Tibial artery (tissue), 4 donors: Measurements from ENCODE around the gene CHRNA10.
A peak's percentile ranks its signal among the peaks of the same experiment; 100 is the strongest.

Source experiments
- DNase-seq, 2 donors: peaks; one replicate each; pipeline ENCODE4 v3.0.0-alpha.2; 2019
- H3K27ac ChIP-seq, 2 donors: fragments of 200-600 bp; sonication (generic) in 1 of 2; 1 replicate in 1 of 2; 2 replicates in 1 of 2; pipeline ENCODE4 v1.5.1; 2018 to 2019; ENCODE audit warnings: mild to moderate bottlenecking in 1 of 2
- H3K27me3 ChIP-seq, 2 donors: fragments of 200-600 bp; sonication (generic) in 1 of 2; one replicate each; pipeline versions ENCODE4 v1.5.1 to v1.6.0; 2016 to 2019
- H3K36me3 ChIP-seq, 3 donors: fragments of 200-600 bp; sonication (generic) in 2 of 3; one replicate each; pipeline ENCODE4 v1.5.1; 2016 to 2019; ENCODE audit warnings: mild to moderate bottlenecking in 2 of 3
- H3K4me1 ChIP-seq, 4 donors: fragments of 200-600 bp; sonication (generic) in 2 of 4; 1 replicate in 3 of 4; 2 replicates in 1 of 4; pipeline ENCODE4 v1.5.1; 2016 to 2019
- H3K4me3 ChIP-seq, 2 donors: fragments of 200-600 bp; sonication (generic) in 1 of 2; 1 replicate in 1 of 2; 2 replicates in 1 of 2; pipeline ENCODE4 v1.5.1; 2018 to 2019; ENCODE audit warnings: mild to moderate bottlenecking in 2 of 2
- H3K9me3 ChIP-seq, 3 donors: fragments of 200-600 bp; sonication (generic) in 1 of 3; one replicate each; pipeline ENCODE4 v1.5.1; 2016 to 2019
- CTCF ChIP-seq, 2 experiments: fragments of 200-600 bp in 1 of 2; fragments of 450-650 bp in 1 of 2; IDR thresholded peaks; one replicate each; pipeline ENCODE4 v1.5.1; 2017 to 2019; ENCODE audit warnings: antibody characterized with exemption in 2 of 2, mild to moderate bottlenecking in 1 of 2, moderate library complexity in 1 of 2
- intact Hi-C: fragments of 100-400 bp; cut with DNase I; formaldehyde crosslinking; loops from one replicate; pipeline ENCODE4 v1.15.0; 2023; ENCODE audit warnings: low total_unique reads

CHRNA10 gene

DNA sequence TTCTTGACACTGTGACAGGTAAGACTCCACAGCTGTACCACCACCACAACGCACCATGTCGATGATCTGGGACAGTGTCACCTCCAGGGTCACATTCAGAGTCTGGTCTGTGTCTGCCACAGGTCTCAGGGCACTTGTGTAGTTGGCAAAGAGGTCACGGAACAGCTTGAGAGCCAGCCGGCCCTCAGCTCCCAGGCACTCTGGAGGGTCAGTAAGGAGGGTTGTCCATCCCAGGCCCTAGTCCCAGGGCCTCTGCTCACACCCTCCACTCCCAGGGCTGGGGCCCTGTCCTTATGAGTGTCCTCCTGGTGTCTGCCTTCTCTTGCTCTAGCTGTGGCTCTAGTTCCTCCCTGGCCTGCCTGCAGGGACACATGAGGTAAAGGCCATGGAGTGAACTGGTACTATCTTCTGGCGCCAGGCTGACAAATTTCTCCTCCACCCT, 1.4 kb downstream of the CHRNA10 start:
- no peak overlapping the region for H3K4me3 ChIP-seq
- H3K27me3 ChIP-seq, result no peaks in the 10 kb centered on the region
- DNase-seq, result no peak
- no peak overlapping the region for H3K27ac ChIP-seq
- H3K36me3 ChIP-seq, result peaks cover 64 to 100% (median 84%) of the 10 kb centered on the region in 3 donors
- TF ChIP-seq CTCF (IDR thresholded peaks at IDR 0.05), result no peak
- H3K4me1 ChIP-seq, result no peaks in the 10 kb centered on the region
- no peaks in the 10 kb centered on the region for H3K9me3 ChIP-seq
- intact Hi-C loops, result no loop called here

DNA sequence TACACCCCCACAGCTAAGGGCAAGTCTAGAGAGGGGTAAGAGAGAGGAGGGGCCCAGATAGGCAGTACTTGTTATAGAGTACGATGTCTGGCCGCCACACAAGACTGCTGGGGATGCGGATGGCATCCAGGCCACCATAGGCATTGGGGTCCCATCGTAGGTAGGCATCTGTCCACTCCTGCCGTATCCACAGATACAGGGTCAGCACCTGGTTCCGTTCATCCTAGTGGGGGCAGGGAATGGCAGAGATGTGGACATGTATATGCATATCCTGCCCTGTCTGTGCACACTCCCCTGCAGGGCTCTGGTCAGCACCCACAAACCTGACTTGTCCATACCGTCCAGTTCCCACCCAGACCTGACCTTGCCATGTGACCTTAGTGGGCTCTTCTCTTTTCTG, 2.1 kb downstream of the CHRNA10 start:
- no peak overlapping the region for H3K4me3 ChIP-seq
- no peak for TF ChIP-seq CTCF (IDR thresholded peaks at IDR 0.05)
- H3K4me1 ChIP-seq, result no peaks in the 10 kb centered on the region
- no peaks in the 10 kb centered on the region for H3K27me3 ChIP-seq
- peaks cover 58 to 100% (median 83%) of the 10 kb centered on the region in 3 donors for H3K36me3 ChIP-seq
- intact Hi-C loops, result no loop called here
- no peaks in the 10 kb centered on the region for H3K9me3 ChIP-seq
- no peak overlapping the region for H3K27ac ChIP-seq
- DNase-seq, result no peak

- H3K4me3 ChIP-seq, result no peak overlapping the region
- no peak overlapping the region for H3K27ac ChIP-seq
- no peaks in the 10 kb centered on the region for H3K27me3 ChIP-seq
- peaks cover 40 to 88% (median 70%) of the 10 kb centered on the region in 3 donors for H3K36me3 ChIP-seq
- no peak for DNase-seq
- H3K4me1 ChIP-seq, result no peaks in the 10 kb centered on the region
- intact Hi-C loops, result no loop called here
- no peak for TF ChIP-seq CTCF (IDR thresholded peaks at IDR 0.05)
- no peaks in the 10 kb centered on the region for H3K9me3 ChIP-seq
Observed at GRCh38 chr11:3667149-3668035, 3.8 kb downstream of the CHRNA10 start.

- Histone ChIP-seq H3K4me3 (no peak overlapping the region), H3K4me1 (no peaks in the 10 kb centered on the region), H3K27ac (no peak overlapping the region), H3K27me3 (no peaks in the 10 kb centered on the region), H3K36me3 (peaks cover 36 to 75% (median 57%) of the 10 kb centered on the region in 3 donors), H3K9me3 (no peaks in the 10 kb centered on the region)
- DNase-seq, result no peak
- no peak for TF ChIP-seq CTCF (IDR thresholded peaks at IDR 0.05)
- intact Hi-C loops, result no loop called here
Observed at GRCh38 chr11:3666023-3666530, 5.1 kb downstream of the CHRNA10 start.

DNA sequence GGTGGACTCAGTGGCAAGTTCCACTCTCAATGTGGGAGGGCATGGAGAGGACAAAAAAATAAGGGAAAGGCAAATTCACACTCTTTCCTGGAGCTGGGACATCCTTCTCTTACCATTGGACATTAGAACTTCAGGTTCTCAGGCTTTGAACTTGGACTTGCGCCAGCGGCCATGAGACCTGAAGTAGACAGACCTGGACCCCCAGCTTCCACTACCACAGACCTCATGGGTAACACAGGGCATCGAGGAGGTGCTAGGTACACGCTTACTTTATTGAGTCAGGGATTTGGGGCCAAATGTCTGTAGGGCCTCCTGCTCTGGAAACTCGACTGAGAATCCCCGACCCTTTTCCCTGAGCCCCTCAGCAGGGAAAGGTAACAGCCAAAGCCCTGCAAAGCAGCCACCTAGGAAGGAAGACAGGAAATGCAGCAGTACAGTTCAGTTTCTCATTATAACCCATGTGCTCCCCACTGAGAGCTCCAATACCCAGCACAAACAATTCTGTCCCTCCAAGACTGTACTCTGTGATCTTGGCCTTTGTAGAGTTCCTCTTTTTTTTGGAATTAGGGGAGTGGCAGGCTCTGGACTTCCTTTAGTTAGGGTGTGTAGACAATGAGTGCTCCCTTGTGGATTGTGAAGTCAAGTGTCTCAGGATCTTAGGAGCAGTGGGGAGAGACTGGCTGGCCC, 5.7 kb downstream of the CHRNA10 start:
- DNase-seq, result peak in 1 of 2 donors; percentile 25
- no peaks in the 10 kb centered on the region for H3K4me1 ChIP-seq
- H3K9me3 ChIP-seq, result no peaks in the 10 kb centered on the region
- intact Hi-C loops, result no loop called here
- H3K27ac ChIP-seq, result no peak overlapping the region
- no peak overlapping the region for H3K4me3 ChIP-seq
- no peaks in the 10 kb centered on the region for H3K27me3 ChIP-seq
- no peak for TF ChIP-seq CTCF (IDR thresholded peaks at IDR 0.05)
- H3K36me3 ChIP-seq, result peaks cover 32 to 69% (median 51%) of the 10 kb centered on the region in 3 donors
